PC-3 (cell line): ENCODE measurements around the gene RPL9. TPM values are rescaled to one million over a fixed set of nuclear protein-coding genes. Genes with fewer than 3 reads are reported as not detected.

ENCODE experiments used
- ATAC-seq: fragments of 200-7000 bp; cut with Tn5 transposase; 2 replicates; pipeline ENCODE4 v1.9.1; 2020; ENCODE audit warnings: mild to moderate bottlenecking, moderate library complexity
- BruUV-seq: library from RNA; stranded (reverse); fragments of 400-500 nt; replicated peaks from 2 replicates; lab custom pipeline; 2021; lab: Mats Ljungman, UMichigan
- CTCF ChIA-PET: fragments of 300-600 bp; sonication (Branson Sonifier 250); formaldehyde crosslinking; loops from one replicate; lab custom pipeline; 2022; ENCODE audit warnings: antibody characterized with exemption; lab: Charles Lee
- POLR2A ChIA-PET: fragments of 300-600 bp; sonication (Branson Sonifier 250); formaldehyde crosslinking; loops from one replicate; lab custom pipeline; 2022; ENCODE audit warnings: antibody characterized with exemption; ENCODE audit not compliant: unreplicated experiment; lab: Charles Lee
- DNase-seq: peaks from one replicate; pipeline ENCODE4 v3.0.0-alpha.2; 2015
- H2AFZ ChIP-seq: fragments of 300-600 bp; sonication (generic); 2 replicates; pipeline ENCODE4 v1.6.0; 2016; ENCODE audit warnings: antibody characterized with exemption, low read length
- H3F3A ChIP-seq: fragments of 300-600 bp; sonication (generic); one replicate; pipeline ENCODE4 v1.6.0; 2017; ENCODE audit warnings: antibody characterized with exemption, low read length, control low read depth, mild to moderate bottlenecking; ENCODE audit not compliant: unreplicated experiment
- H3K27ac ChIP-seq: fragments of 300-600 bp; sonication (generic); 2 replicates; pipeline ENCODE4 v1.5.1; 2016; ENCODE audit warnings: mild to moderate bottlenecking, low read length
- H3K27me3 ChIP-seq: fragments of 300-600 bp; sonication (generic); 2 replicates; pipeline ENCODE4 v1.6.1; 2016; ENCODE audit warnings: low read length, mixed read lengths
- H3K36me3 ChIP-seq: fragments of 300-600 bp; sonication (generic); 2 replicates; pipeline ENCODE4 v1.6.1; 2016; ENCODE audit warnings: low read depth, mixed run types, low read length, mixed read lengths
- H3K4me1 ChIP-seq: fragments of 300-600 bp; sonication (generic); 2 replicates; pipeline ENCODE4 v1.5.1; 2016; ENCODE audit warnings: low read length; ENCODE audit not compliant: insufficient read depth
- H3K4me2 ChIP-seq: fragments of 300-600 bp; sonication (generic); 2 replicates; pipeline ENCODE4 v1.6.0; 2016; ENCODE audit warnings: low read length
- H3K4me3 ChIP-seq: fragments of 300-600 bp; sonication (generic); 2 replicates; pipeline ENCODE4 v1.5.1; 2016; ENCODE audit warnings: mild to moderate bottlenecking, low read length, mixed read lengths
- H3K79me2 ChIP-seq: fragments of 300-600 bp; sonication (generic); 2 replicates; pipeline ENCODE4 v1.6.1; 2017; ENCODE audit warnings: low read length, mixed read lengths
- H3K9ac ChIP-seq: fragments of 300-600 bp; sonication (generic); 2 replicates; pipeline ENCODE4 v1.6.0; 2016; ENCODE audit warnings: mild to moderate bottlenecking, low read length
- H3K9me2 ChIP-seq: fragments of 300-600 bp; sonication (generic); replicated peaks from 2 replicates; pipeline ENCODE4 v1.6.1; 2016; ENCODE audit warnings: mixed run types, low read length, mixed read lengths
- H3K9me3 ChIP-seq: fragments of 300-600 bp; sonication (generic); 2 replicates; pipeline ENCODE4 v1.6.1; 2016; ENCODE audit warnings: low read length, mixed read lengths
- H4K20me1 ChIP-seq: fragments of 300-600 bp; sonication (generic); 2 replicates; pipeline ENCODE4 v1.6.1; 2016; ENCODE audit warnings: low read length, mixed read lengths
- EZH2 ChIP-seq: fragments of 300-600 bp; sonication (generic); IDR thresholded peaks from one replicate; pipeline ENCODE4 v1.6.1; 2017; ENCODE audit warnings: antibody characterized with exemption, mild to moderate bottlenecking, low read length; ENCODE audit not compliant: unreplicated experiment
- EZH2phosphoT487 ChIP-seq: fragments of 300-600 bp; sonication (generic); IDR thresholded peaks from 2 replicates; pipeline ENCODE4 v1.6.1; 2018; ENCODE audit warnings: mild to moderate bottlenecking, antibody characterized with exemption, low read length, borderline replicate concordance
- intact Hi-C: fragments of 100-400 bp; cut with micrococcal nuclease; formaldehyde crosslinking; loops from 2 replicates; pipeline ENCODE4 v1.9.0; 2023
- total RNA-seq: library from RNA; depleted of rRNA; stranded (reverse); fragments of >200 nt; gene quantifications from 2 replicates; pipeline ENCODE4 v1.2.3, GENCODE V29; 2014
- TF ChIP-seq, protein P1 (sequence below): fragments of 300-600 bp; sonication (generic); conservative IDR thresholded peaks from 2 replicates; pipeline ENCODE4 v1.5.1; 2017; ENCODE audit warnings: antibody characterized with exemption, low read depth, mild to moderate bottlenecking, low read length

The RPL9 gene
- total RNA-seq, 1 experiment from 2014 or later = 1,298 TPM

DNA sequence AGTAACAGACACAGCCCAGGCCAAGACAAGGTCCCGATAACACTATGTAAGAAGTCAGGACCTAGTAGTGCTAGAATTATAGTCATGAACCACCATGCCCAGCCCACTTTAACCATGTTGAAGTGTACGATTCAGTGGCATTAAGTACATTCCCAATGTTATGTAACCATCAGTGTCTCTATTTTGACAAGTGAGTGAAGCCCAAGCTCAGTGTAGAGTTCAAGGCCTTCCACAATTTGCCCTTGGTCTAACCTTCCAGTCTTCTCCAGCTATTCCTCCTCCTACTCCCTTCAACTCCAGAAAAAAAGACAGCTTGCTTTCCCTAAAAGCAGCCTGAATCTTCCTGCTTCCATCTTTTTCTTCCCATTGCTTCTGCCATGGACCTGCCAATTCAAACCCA is 31.6 kb upstream of the RPL9 start:
- ChIA-PET POLR2A (no interaction called here), CTCF (no interaction called here)
- Histone ChIP-seq H3K4me1 (peaks cover 4% of the 10 kb centered on the region; the same call in 1 of the 2 replicates), H3F3A (no peaks in the 10 kb centered on the region), H4K20me1 (no peaks in the 10 kb centered on the region), H3K9me3 (no peaks in the 10 kb centered on the region), H3K36me3 (no peaks in the 10 kb centered on the region), H3K9ac (no peak overlapping the region), H3K4me3 (no peak overlapping the region), H3K27ac (no peak overlapping the region), H3K27me3 (no peaks in the 10 kb centered on the region), H3K9me2 (no peaks in the 10 kb centered on the region), H3K79me2 (no peaks in the 10 kb centered on the region), H2AFZ (no peak overlapping the region), H3K4me2 (no peak overlapping the region)
- TF ChIP-seq EZH2phosphoT487 (no peak), EZH2 (no peak)
- TF ChIP-seq, protein P1, sequence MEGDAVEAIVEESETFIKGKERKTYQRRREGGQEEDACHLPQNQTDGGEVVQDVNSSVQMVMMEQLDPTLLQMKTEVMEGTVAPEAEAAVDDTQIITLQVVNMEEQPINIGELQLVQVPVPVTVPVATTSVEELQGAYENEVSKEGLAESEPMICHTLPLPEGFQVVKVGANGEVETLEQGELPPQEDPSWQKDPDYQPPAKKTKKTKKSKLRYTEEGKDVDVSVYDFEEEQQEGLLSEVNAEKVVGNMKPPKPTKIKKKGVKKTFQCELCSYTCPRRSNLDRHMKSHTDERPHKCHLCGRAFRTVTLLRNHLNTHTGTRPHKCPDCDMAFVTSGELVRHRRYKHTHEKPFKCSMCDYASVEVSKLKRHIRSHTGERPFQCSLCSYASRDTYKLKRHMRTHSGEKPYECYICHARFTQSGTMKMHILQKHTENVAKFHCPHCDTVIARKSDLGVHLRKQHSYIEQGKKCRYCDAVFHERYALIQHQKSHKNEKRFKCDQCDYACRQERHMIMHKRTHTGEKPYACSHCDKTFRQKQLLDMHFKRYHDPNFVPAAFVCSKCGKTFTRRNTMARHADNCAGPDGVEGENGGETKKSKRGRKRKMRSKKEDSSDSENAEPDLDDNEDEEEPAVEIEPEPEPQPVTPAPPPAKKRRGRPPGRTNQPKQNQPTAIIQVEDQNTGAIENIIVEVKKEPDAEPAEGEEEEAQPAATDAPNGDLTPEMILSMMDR = no peak
- no peak for DNase-seq
- intact Hi-C loops = no loop called here
- BruUV-seq = no TSS peak
- ATAC-seq = no peak

DNA sequence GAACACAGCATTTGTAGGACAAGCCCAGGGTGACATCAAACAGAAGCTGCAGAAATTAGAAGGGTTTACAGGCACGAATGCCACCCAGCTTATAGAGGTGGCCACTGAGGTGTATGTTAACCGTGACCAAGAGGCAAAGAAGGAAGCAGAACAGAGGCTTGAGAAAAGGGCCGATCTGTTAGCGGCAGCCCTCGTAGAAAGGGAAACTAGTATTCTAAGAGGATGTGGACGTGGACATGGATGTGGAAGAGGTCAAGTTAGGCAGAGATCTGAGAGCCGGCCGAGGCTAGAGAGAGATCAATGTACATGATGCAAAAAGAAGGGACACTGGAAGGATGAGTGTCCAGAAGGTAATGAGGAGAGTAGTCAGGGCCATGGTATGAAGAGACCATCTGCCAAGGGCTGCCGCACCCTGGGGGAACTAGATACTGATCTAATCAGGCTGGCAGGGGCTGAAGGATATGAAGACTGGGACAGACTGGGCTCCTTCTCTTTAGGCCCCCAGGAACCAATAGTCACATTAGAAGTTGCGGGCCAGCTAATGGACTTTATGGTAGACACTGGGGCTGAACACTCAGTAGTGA is 27.6 kb upstream of the RPL9 start:
- CTCF ChIA-PET = no interaction called here
- intact Hi-C loops = no loop called here

More for the DNA sequence above, 27.6 kb upstream of the RPL9 start:
- Histone ChIP-seq H3K27me3 (no peaks in the 10 kb centered on the region), H3K79me2 (no peaks in the 10 kb centered on the region), H3K4me2 (no peak overlapping the region), H3K9me2 (no peaks in the 10 kb centered on the region), H3K27ac (no peak overlapping the region), H3K36me3 (no peaks in the 10 kb centered on the region), H3K4me1 (no peaks in the 10 kb centered on the region), H3K4me3 (no peak overlapping the region), H2AFZ (no peak overlapping the region), H3K9me3 (no peaks in the 10 kb centered on the region), H4K20me1 (no peaks in the 10 kb centered on the region), H3K9ac (no peak overlapping the region), H3F3A (no peaks in the 10 kb centered on the region)
- no peak for ATAC-seq
- POLR2A ChIA-PET = no interaction called here
- no peak for DNase-seq
- BruUV-seq = no TSS peak
- no peak for TF ChIP-seq EZH2
- TF ChIP-seq, protein P1 = no peak
- TF ChIP-seq EZH2phosphoT487 = no peak
